ENCODE data around the gene CARD16.

The CARD16 gene

DNA sequence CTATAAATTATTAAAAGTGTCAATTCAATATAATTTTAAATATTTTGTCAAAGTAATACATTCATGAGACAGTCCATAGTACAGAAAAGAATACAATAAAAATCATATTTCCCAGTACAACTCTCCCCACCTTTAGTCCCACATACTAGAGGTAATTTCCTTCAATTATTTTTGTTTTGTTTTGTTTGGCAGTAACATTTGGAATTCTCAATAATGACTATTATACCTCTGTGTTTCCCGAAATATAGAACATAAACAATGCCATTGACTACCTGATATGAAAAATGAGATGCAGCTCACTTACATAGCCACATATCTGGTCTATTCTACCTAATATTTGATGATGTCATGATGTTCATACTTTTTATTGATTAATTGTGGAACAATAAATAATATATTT, 52.4 kb downstream of the CARD16 start:
- no peak for DNase-seq (ENCODE audit: low read depth)

DNA sequence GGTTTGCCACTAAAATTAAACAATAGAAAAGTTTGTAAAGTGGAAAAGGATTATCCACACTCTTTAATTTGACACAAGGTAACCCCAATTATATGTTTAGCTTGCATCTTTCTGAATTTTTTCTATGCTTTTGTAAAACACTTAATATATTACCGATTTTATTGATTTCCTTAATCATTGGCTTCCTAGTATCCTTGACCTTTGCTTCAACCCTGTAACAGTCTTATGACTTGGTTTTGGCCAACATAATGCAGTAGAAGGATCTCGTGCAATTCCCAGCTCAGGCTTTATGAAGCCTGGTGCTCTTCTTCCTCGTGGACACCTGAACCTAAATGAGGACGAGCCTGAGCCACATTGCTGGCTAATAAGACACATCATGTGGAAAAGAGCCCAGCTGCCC, 53.1 kb downstream of the CARD16 start:
- no peak for DNase-seq (ENCODE audit: low read depth)

All from T follicular helper cell (primary cell).